ENCODE results near the gene GULP1.
"Not testable (repeated sequence)": the region's sequence is repeated elsewhere in the genome, so short reads cannot be mapped to it uniquely, and the experiment has no call there.

Gene GULP1

DNA sequence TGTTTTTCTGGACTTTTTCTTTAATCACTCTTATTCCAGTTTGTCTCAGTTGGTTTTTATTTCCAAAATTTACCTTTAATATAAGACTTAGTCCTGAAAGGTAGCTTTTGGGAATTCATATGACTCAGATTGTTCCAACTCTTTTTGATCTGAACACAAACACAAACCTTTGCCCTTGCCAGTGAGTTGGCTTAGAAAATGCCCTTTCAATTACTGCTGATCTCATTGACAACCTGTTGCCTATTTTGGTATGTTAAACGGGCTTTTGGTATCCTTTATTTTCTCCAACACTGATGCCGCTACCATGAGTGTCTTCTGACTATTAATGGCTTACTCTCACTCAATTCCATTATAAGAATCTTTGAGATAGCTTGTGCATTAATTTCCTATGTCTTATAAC, 143.4 kb downstream of the GULP1 start:
- no peak for DNase-seq

- no peak for DNase-seq
Observed at GRCh38 chr2:188437537-188437936, 145.9 kb downstream of the GULP1 start.

DNA sequence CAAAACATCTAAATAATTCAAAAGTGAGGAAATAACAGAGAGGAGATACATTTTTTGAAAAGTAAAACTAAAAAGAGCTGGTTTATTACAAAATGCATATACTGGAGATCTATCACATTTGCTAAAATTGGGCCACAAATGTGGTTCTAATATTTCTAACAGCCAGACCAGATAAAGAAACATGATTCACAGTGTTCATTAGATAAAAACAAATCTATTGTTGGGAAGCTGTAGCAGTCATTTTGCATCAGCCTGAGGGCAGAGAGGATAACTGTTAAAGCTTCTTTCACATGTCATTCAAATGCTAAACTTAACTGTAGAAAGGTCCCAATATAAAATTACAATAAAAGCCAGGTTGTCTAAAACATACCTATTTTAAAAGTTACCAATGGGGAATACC, 148.3 kb downstream of the GULP1 start:
- DNase-seq: no peak

DNA sequence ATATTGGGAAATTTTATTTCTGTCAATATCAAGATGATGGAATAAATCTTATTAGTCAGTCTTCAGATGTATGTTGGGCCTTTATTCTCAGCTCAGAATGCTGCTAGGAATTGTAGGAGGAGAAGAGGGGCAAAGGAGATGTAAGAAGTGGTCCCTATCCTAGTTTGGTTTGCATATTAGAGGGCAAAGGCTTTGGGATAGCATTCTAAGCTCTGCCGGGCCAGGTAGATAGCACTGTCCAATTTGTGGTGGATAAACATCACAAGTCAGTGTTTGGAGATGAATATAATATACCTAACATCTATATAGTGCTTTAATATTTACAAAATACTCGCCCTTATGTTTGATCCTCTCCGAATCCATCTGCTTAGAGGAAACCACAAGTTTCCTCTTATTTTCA, 149.2 kb downstream of the GULP1 start:
- DNase-seq: no peak

DNA sequence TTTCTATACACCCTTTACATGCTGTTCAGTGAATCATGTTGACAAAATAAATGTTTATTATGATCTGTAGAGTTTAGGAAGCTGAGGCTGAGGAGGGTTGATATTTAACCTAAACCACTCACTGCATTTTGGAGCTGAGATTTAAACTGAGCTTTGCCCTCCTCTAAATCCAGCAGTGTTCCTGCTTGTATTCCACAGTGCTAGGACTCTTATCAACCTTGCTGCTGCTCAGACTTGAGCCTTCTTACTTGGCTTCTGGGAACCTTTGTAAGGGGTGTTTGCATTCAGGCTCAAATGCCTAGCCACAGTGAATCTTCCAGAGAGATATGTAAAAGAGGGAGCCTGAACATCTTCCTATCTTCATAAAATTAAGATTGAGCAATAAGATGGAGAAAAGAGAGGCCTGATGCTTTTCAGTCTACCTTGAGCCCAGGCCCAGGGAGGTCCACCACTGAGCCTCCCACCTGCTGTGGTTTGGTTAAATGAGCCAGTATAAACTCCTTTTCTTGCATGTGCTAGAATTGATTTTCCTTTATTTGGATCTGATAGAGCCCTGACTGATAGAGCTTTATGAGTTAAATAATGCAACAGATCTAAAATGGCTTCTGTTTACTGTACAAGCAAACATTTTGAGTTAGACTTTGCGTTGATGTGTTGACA, 149.7 kb downstream of the GULP1 start:
- no peak for DNase-seq

DNA sequence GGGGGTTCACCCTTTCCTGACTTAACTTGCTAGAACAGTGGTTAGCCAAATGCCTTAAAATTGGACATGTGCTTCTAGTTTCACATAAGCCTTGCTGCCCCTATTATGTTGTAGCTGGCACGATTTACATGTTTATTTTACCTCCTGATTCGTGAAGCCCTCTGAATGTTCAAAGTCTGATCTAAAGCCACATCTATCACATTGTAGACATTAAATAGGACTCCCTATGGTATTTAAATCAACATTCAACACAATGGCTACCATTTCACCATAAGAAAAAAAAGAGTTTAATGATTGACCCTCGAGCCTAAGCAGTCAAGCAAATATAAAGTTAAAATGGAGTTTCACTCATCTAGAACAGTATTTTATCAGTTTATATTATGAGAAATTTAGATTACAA, 151.5 kb downstream of the GULP1 start:
- DNase-seq: no peak

DNA sequence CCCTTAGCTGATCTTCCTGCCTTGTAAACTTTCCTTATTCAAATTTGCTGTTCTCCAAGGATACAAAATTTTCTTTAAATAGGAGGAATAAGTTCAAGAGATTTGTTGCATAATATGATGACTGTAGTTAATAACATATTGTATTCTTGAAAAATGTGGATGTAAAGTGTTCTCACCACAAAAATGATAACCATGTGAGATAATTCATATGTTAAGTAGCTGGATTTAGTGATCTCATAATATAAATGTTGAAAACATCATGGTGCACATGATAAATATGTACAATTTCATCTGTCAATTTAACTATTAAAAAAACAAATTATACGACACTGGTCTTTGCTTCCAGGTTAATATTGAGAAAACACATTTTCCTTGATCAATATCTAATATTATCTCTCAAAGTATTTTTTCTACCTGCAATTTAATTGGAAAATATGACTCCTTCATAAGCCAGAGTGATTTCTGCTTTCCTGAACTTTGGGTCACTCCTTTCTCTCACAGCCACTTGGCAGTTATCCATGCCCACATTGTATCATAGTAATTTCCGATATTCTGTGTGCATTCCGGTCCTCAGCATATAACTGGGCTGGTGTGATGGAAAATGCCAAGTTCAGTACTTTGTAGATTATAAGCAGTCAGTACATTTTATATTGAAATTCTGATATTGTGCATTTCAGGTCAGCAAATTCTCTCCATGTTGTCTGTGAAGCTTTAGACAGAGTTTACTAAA, 152.6 kb downstream of the GULP1 start:
- DNase-seq: no peak

GRCh38 chr2:188449561-188449960, 157.9 kb downstream of the GULP1 start:
- no peak for DNase-seq

GRCh38 chr2:188449971-188450370, 158.3 kb downstream of the GULP1 start:
- no peak for DNase-seq

- no peak for DNase-seq
Observed at GRCh38 chr2:188450732-188451483, 159.2 kb downstream of the GULP1 start.

GRCh38 chr2:188452084-188452483, 160.4 kb downstream of the GULP1 start:
- DNase-seq: no peak

GRCh38 chr2:188456114-188456909, 164.6 kb downstream of the GULP1 start:
- DNase-seq: no peak

- no peak for DNase-seq
Observed at GRCh38 chr2:188459061-188459460, 167.4 kb downstream of the GULP1 start.

GRCh38 chr2:188466078-188466477, 174.4 kb downstream of the GULP1 start:
- DNase-seq: not testable (repeated sequence)

- DNase-seq: no peak
Observed at GRCh38 chr2:188466761-188467160, 175.1 kb downstream of the GULP1 start.

GRCh38 chr2:188471166-188471565, 179.5 kb downstream of the GULP1 start:
- no peak for DNase-seq

GRCh38 chr2:188473306-188473705, 181.6 kb downstream of the GULP1 start:
- DNase-seq: no peak

GRCh38 chr2:188474316-188474715, 182.6 kb downstream of the GULP1 start:
- DNase-seq: no peak

GRCh38 chr2:188475945-188476344, 184.3 kb downstream of the GULP1 start:
- DNase-seq: no peak

DNA sequence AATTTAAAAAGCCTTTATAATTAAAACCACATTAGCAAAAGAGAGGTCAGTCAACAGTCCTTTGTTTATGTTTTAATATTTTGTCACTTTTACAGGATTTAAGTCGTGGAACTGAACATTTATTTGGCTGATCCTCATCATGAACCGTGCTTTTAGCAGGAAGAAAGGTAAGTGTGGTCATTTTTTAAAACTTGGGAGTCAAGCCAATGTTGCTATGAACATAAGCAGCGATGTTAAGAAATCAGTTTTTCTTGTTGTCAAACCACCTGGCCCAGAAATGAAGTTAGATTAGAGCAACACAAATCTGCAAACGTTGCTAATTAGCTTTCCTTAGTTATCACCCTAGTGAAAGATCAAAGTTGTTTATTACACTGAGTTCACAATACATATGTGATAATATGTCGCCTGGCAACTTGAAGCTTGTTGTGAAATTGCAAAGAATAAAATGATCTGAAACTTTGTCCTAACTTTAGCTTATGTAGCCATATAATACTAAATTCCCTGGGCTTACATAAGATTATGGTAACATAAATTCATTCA, 186.0 kb downstream of the GULP1 start:
- DNase-seq: no peak

GRCh38 chr2:188478724-188479123, 187.1 kb downstream of the GULP1 start:
- no peak for DNase-seq

DNA sequence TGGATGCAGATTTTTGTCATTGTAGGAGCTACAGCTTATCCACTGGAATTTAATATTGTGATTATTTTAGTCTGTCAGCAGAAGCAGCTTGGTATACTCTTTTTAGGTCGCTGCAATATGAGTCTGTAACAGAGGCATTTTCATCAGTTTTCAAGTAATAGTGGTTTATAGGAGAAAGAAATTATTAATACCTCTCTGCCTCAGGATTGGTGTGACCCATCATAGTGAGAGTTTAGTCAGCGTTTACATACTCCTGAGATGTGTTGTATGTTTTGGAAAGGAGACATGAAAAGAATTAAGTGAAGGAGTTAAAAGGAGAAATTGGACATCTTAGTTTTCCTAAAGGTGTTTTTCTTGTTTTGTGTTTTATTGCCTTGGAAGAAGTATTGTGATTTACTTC, 189.8 kb downstream of the GULP1 start:
- no peak for DNase-seq

DNA sequence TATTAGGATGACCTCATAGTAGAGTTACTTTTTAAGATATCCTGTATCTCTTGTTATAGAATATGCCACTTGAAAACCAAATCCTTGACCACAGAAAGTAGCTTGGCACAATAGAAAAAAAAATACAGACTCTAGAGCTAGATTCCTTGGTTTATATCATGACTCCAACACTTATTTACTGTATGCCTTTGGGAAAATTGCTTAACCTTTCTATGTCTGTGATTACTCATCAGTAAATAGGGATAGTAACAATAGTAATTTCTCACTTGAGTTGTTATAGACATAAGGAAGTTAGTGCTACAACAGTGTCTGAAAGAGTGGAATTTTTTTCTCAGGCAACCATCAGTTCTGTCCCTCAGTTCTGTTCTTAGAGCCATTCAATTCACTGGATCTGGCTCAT, 193.8 kb downstream of the GULP1 start:
- DNase-seq: no peak

Data from T-helper 2 cell (primary cell).